SIG-M5 treated with dmso at 0.1 percent for 504 hours (cell line): Measurements from ENCODE around the gene FNDC10.

ENCODE experiments used
- DNase-seq: peaks from one replicate; lab custom pipeline; 2025; ENCODE audit not compliant: unreplicated experiment; lab: John Stamatoyannopoulos, UW

Gene FNDC10

DNA sequence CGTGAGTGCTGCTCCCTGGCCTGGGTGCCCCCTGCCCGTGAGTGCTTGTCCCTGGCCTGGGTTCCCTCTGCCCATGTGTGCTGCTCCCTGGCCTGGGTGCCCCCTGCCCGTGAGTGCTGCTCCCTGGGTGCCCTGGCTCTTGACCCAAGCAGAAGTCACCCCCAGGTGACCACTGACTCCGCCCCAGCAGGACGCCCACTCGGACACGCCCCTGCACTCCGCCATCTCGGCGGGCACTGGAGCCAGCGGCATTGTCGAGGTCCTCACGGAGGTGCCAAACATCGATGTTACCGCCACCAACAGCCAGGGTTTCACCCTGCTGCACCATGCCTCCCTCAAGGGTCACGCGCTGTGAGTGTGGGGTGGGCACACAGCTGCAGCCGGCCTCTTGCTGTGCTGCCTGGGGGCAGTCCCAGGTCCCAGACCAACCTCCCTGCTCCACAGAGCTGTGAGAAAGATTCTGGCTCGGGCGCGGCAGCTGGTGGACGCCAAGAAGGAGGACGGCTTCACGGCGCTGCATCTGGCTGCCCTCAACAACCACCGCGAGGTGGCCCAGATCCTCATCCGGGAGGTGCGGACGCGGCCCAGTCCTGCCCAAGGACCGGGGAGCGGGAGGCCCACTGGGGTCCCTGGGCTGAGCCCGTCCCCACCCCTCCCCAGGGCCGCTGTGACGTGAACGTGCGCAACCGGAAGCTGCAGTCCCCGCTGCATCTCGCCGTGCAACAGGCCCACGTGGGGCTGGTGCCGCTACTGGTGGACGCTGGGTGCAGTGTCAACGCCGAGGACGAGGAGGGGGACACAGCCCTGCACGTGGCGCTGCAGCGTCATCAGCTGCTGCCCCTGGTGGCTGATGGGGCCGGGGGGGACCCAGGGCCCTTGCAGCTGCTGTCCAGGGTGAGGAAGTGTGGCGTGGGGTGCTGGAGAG, 28.2 kb upstream of the FNDC10 start:
- DNase-seq: no peak

DNA sequence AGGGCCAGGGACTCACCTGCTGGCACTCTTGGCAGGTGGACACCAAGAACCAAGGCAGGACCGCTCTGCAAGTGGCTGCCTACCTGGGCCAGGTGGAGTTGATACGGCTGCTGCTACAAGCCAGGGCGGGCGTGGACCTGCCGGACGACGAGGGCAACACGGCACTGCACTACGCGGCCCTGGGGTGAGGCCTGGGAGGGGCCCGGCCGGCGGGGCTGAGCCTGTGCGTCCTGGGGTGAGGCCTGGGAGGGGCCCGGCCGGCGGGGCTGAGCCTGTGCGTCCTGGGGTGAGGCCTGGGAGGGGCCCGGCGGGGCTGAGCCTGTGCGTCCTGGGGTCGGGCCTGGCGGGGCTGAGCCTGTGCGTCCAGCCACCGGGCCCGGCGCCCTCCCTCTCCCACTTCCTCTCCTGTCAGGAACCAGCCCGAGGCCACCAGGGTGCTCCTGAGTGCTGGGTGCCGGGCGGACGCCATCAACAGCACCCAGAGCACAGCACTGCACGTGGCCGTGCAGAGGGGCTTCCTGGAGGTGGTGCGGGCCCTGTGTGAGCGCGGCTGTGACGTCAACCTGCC, 27.4 kb upstream of the FNDC10 start:
- no peak for DNase-seq

DNA sequence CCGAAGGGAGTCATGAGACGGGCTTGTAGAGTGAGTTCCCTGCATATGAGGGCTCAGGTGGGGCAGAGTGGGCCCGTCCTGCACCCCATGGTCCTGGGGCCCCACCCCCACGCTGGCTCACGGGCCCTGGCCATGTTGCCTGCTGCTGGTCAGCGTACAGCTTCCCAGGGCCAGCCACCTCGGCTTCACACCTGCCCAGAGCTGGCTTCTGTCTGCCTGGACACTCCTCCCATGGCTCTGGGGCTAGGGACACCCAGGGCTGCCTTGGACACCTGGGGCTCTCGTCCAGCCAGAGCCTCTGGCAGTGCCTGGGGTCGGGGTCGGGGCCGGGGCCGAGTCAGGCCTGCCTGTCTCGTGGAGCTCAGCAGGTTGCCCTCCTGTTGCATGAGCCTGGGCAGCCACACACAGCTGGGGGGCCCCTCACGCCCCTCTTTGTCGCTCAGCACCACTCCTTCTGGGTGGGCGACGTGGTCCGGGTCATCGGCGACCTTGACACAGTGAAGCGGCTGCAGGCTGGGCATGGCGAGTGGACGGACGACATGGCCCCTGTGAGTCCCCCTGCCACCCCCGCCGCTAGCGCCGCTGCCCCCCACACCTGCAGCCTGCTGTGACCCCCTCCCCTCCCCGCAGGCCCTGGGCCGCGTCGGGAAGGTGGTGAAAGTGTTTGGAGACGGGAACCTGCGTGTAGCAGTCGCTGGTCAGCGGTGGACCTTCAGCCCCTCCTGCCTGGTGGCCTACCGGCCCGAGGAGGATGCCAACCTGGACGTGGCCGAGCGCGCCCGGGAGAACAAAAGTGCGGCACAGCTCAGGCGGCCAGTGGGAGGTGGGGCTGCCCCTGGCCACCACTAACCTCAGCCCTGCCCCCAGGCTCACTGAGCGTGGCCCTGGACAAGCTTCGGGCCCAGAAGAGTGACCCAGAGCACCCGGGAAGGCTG, 26.5 kb upstream of the FNDC10 start:
- DNase-seq: no peak

DNA sequence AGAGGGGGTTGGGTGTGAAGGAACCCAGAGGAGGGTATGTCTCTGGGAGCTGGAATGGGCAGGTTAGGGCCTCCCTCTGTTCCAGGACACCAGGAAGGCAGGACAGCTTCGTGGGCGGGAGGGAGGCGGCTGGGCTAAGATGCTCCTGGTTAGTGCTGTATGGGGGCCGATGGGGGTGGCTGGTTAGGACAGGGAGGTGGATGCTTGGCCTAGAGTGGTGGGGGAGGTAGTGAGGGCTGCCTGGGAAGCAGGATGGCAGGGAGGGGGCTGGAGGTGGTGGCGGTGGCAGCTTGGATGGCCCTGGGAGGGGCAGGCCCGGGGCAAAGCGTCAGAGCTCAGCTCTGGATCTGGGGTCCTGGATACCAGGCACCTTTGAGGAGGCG, 25.9 kb upstream of the FNDC10 start:
- no peak for DNase-seq

DNA sequence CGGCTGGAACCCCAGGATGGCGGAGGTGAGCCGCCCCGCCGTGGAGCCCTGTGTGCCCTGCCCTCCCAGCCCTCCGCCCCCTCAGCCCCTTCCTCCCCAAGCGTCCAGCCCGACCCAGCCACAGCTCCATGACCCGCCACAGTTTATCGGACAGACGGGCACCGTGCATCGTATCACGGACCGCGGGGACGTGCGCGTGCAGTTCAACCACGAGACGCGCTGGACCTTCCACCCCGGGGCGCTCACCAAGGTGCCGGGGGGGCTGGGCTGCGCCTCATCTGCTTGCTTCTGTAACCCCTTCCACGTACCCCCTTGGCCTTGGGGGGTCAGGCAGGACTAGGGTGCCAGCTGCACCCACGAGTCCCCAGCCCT, 25.5 kb upstream of the FNDC10 start:
- DNase-seq: no peak

DNA sequence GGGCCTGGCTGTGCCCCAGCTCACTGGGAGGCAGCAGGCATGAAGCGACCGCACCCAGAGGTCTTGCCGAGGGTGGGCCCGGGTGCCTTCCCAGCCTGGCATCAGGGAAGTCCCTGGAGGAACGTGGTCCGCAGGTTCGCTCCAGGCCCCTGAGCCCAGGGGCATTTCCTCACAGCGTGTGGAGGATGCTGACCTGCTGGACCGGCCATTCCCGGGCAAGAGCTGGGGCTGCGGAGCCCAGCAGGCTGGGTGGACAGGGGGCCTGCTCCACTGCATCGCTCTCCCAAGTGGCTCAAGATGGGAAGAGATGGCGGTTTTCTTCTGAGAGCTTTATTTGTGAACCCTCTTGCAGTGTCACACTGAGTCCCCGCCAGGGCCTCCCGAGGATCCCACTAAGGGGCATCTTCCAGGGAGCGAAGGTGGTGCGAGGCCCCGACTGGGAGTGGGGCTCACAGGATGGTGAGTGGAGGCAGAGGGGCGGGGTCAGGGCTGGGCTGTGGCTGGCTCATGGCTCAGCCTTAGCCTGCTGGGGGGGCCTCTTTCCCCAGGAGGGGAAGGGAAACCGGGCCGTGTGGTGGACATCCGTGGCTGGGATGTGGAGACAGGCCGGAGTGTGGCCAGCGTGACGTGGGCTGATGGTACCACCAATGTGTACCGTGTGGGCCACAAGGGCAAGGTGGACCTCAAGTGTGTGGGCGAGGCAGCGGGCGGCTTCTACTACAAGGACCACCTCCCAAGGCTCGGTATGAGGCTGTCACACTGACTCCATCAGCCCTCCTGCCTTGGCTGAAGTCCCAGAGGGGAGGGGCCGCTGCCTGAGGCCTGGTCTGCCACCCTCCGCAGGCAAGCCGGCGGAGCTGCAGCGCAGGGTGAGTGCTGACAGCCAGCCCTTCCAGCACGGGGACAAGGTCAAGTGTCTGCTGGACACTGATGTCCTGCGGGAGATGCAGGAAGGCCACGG, 24.8 kb upstream of the FNDC10 start:
- DNase-seq: no peak

DNA sequence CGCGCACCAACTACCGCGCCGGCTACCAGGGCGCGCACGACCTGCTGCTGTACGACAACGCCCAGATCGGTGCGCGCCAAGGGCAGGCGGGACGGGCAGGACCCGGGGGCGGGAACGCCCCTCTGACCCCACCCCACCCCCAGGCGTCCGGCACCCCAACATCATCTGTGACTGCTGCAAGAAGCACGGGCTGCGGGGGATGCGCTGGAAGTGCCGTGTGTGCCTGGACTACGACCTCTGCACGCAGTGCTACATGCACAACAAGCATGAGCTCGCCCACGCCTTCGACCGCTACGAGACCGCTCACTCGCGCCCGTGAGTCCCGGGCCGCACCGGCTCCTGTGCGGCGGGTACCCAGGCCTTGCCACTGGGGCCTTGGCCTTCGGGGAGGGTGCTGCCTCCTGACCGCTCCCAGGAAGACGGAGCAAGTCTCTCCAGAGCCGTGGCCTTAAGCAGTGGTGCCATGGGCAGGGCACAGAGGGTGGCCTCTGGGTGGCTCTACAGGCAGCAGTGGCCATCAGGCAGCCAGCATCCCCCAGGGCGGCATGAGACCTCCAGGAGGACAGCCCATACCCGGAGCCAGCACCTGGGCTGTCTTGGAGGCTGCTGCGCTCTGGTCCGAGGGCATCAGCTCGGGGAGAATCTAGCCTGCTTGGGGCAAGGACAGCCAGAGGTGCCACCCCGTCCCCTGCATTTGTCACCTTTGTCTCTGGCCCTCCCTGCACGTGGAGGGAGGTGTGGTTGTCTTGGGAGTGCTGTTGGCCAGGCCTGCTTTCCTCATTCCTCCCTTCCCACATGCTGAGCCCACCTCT, 23.9 kb upstream of the FNDC10 start:
- DNase-seq: no peak

DNA sequence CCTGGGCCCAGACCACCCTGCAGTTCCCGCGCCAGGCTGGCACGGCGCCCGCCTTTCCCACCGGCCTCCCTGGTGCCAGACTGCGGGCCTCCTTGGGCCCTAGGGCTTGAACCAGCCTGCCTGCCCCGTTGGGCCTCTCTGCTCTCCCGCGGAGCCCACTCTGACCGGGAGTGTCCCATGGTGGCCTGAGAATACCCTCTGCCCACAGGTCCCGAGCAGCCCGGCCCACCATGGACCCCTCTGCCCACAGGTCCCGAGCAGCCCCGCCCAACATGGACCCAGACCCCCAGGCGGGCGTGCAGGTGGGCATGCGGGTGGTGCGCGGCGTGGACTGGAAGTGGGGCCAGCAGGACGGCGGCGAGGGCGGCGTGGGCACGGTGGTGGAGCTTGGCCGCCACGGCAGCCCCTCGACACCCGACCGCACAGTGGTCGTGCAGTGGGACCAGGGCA, 23.3 kb upstream of the FNDC10 start:
- DNase-seq: no peak

DNA sequence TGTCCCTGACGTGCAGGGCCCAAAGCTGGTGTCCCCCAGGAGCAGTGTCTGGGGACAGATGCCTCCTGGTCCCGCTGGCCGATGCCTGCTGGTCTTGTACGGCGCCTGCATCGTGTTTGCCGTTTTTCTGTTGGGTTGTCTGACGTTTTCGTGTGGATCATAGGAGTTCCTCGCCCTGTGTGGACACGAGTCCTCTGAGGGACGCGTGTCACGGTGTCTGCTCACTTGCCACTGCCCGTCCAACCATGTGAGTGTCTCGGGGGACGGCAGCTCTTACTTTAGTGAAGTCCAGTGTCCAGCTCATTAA, 22.8 kb upstream of the FNDC10 start:
- no peak for DNase-seq

DNA sequence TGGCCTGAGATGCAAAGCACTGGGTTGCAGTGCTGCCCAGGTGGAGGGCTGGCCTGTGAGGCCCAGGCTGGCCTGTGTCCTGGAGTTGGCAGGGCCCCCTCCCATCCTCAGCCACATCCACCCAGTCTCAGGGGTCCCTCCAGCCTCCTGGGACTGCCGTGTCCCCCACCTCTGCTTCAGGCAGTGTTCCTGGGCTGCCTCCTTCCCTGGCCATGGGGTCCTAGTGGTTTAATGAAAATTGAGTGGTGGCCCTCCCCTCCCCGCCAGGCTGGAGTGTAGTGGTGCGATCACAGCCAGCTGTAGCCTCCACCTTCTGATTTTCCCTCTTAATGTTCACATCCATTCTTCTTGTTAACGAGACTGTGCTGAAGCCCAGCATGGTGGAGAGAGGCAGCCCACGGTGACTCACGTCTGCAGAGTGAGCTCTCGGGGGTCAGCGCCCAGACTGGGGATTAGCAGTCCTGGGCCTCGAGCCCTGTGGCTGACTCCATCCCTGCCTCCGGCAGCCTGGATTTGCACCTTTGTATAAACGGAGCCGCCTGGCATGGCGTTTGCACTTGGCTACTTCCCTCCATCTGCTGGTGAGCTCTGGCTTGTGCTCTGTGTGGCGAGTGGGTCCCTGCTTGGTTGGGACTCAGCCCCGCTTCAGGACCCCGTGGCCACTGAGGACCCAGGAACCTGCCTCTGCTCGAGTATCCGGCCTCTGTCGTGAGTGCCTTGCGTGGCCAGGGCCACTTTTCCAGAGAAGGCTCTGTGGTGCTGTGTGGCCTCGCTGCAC, 22.3 kb upstream of the FNDC10 start:
- DNase-seq: no peak

DNA sequence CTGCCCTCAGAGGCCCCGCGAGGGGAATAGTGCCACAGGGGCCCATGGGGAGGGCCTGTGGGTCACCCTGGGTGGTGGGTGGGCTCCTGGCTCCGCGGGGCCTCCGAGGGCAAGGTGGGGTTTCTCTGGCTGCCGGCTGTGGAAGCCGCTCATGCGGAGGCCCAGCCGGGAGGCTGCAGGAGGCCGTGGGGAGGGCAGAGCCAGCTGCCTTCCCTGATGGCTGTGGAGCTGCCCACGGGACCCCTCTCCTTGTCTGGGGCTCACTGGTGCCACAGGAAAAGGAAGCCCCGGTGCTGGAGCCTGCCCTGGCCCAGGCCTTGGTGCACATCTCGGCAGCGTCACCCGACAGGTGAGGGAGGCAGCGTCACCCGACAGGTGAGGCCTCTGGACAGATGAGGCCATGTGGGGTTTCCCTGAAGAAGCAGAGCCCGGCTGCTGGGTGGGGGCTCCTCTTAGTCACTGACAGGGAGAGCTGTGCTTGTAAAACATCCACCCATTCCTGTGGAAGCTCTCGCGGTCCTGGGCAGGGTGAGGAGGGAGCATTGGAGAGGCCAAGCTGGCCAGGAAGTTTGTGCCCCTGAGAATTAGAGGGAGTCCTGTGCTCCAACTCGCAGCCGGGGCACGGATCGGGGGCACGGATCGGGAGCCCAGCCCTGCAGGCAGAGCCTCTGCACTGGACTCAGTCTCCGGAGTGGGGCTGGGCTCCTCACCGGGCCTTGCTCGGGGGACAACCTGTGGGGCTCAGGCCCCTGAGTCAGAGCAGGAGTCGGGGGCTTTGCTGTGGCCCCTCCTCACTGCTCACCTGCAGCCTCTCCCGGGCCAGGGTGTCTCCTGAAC, 21.5 kb upstream of the FNDC10 start:
- DNase-seq: no peak

DNA sequence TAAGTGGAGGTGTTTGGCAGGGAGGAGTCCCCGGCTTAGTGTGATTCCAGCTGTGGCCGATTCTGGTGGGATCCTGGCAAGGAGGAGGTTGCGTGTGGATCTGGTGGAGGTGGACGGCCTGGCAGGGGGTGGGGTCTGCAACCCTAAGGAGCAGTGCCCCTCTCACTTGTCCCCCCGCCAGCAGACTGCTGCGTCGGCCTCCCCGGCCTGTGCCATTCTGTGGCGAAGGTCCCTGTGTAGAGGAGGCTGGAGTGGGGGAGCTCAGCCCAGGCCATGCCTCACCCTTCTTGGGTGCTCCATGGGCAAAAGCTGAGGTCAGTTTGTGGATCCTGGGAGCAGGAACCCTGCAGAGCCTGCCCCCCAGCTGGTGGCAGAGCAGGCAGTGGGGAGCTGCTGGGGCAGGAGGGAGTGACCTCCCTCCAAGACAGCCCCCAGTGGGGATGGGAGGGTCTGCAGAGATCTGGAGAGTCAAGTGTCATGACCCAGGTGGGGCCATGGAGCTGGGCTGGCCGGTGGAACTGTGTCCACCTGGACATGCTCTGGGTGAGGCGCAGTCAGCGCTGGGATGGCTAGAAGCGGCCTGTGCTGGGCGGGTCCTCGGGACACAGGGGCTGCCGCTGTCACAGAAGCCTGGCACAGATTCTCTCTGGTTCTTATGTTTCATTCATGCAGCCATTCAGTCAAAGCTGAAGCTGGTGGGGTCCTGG, 20.7 kb upstream of the FNDC10 start:
- no peak for DNase-seq

DNA sequence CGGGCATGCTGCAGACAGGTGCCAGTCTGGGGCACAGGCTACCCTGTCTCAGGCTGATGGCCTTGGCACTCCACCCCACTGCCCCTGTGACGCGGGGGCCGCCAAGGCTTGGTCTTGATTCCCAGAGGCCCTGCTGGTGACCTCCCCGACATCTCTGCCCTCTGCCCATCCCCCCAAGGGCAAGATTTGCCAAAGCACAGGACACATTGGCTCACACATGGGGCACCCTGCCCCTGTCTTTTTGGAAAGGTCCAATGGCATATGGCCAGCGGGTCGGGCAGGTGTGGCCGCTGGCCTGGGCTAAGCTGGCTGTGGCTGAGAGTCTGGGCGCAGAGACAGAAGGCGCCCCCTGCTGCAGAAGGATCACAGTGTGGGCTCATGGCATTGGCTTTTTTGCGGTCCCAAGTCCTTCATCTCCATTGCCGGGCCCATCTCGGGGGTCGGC, 20.0 kb upstream of the FNDC10 start:
- DNase-seq: no peak

DNA sequence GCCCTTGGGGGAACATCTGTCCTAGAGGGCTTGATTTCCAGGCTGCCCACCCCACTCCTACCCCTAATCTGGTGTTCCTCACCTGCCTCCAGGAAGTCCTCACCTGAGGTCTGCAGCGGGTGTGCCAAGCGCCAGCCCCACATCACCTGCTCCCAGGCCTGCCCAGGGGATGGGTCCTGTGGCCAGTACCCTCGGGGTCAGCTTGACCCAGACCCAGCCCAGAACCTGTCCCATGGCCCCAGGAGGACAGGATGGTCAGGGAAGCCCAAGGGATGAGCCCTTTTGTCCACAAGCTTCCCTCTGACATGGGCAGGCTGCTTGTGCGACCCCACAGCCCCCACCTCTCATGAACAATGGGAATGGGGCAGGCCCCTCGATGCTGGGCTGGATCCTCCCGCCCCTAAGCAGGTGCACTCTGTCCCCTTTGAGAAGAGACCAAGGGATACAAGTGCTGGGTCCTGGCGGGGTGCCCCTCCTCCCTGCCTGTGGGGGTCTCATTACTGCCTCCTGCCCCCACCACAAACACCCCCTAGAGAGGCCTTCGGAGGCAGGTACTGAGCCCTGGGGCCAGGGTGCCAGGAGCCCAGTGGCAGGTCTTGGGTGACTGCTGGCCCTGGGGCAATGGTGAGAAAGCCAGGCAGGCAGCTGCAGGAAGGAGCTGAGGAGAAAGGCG, 18.6 kb upstream of the FNDC10 start:
- no peak for DNase-seq

DNA sequence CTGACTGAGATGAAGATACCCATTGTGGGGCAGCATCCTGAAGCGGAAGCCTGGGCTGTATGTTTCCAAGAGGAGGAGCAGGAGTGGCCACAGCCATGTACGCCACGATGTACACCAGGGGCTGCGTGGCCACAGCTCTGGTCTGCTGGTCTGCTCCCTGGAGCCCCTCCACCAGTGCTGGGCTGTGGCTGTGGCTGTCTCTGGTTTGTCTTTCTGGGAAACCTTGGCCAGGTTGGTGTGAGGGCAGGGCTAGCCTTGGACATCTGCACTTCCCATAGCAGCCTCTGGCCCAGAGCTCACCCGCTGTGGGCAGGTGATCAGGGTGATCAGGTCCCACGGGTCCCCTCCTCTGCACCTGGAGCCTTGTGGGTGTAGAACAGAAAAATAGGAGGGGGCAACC, 18.0 kb upstream of the FNDC10 start:
- no peak for DNase-seq

DNA sequence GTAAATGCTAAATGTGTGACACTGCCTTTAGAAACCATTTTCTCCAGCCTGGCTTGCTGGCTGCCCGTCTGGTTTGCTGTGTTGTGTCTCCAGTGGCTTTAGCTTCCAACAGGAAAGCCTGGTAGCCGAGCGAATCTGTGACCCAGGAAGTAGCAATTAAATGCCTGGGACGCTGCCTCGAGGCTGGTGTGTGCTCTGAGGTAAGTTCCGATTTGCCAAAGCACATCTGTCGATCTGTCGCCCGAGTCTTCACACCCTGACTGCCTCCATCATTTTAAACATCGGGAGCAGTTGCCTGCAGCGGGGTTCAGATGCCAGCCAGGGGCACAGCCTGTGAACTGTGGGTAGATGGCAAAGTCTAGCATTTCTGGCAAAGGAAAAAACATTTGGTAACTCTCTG, 17.6 kb upstream of the FNDC10 start:
- no peak for DNase-seq

DNA sequence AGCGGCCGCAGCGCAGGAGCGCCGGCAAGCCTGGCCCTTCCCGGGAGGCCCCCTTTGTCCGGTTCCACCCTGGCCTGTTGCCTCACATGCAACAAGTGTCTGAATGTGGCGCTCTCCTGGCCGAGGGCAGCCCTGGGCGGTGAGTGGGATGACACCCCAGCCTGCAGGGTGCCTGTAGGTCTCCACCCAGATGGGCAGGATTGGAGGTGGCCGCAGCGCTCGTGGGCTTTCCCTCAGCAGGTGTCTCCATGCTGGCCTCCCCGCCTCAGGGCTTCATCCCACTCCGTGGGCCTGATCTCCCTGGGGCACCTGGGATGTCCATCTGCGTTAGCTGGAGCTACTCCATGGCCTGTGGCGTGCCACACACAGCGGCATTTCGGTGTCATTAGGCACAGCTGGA, 16.9 kb upstream of the FNDC10 start:
- DNase-seq: no peak
